ENCODE results near the gene GRK4.
"Not testable (repeated sequence)": the region's sequence is repeated elsewhere in the genome, so short reads cannot be mapped to it uniquely, and the experiment has no call there.

GRK4 gene

GRCh38 chr4:2963175-2963965 lies at the start of gene GRK4, which contains the start of gene NOP14:
GRK4 (plus strand) TSS chr4:2963571; CDS start chr4:2964071, 500 bp downstream.
NOP14 (minus strand) TSS chr4:2963406; CDS start chr4:2963319, 87 bp downstream.
- no peaks in the 10 kb centered on the region for H3K9me3 ChIP-seq (ENCODE audit: control insufficient read depth, low read depth, low read length)
- H3K27me3 ChIP-seq (ENCODE audit: control insufficient read depth, insufficient read depth, low read length): peaks cover 12% of the 10 kb centered on the region
- H3K27ac ChIP-seq (ENCODE audit: low read length): peak within 1 kb of the TSS; percentile 63
- peaks cover 2% of the 10 kb centered on the region for H3K36me3 ChIP-seq (ENCODE audit: control insufficient read depth, low read depth, low read length)
- H3K9ac ChIP-seq (ENCODE audit: low read length): peak within 1 kb of the TSS; percentile 92
- H3K4me3 ChIP-seq (ENCODE audit: low read length): peak within 1 kb of the TSS; percentile 90
- H3K4me1 ChIP-seq (ENCODE audit: control insufficient read depth, low read depth, low read length): peaks cover 3% of the 10 kb centered on the region

- no peak overlapping the region for H3K4me3 ChIP-seq (ENCODE audit: low read length)
- peaks cover 20% of the 10 kb centered on the region for H3K36me3 ChIP-seq (ENCODE audit: control insufficient read depth, low read depth, low read length)
- H3K27me3 ChIP-seq (ENCODE audit: control insufficient read depth, insufficient read depth, low read length): no peaks in the 10 kb centered on the region
- no peak overlapping the region for H3K27ac ChIP-seq (ENCODE audit: low read length)
- H3K9ac ChIP-seq (ENCODE audit: low read length): no peak overlapping the region
- no peaks in the 10 kb centered on the region for H3K4me1 ChIP-seq (ENCODE audit: control insufficient read depth, low read depth, low read length)
- no peaks in the 10 kb centered on the region for H3K9me3 ChIP-seq (ENCODE audit: control insufficient read depth, low read depth, low read length)
Measured at GRCh38 chr4:2914256-2915126, 48.9 kb upstream of the GRK4 start.

DNA sequence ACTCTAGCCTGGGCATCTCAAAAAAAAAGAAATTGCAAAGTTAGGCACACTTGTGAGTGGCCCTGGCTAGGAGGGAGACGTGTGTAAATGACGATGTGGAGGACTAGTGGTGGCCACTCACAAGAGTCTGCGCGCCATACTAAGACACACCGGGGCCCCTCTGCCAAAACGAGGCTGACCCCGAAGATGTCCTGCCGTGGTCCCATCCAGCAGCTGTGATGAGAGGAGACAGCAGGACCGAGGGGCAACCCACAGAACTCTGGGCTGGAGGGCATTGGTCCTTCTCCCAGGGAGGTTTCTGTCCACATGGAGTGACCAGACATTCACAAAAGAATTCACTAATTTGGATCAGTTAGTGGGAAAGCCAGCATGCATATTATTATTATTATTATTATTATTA lies 47.6 kb upstream of the GRK4 start:
- H3K27me3 ChIP-seq (ENCODE audit: control insufficient read depth, insufficient read depth, low read length): no peaks in the 10 kb centered on the region
- no peaks in the 10 kb centered on the region for H3K4me1 ChIP-seq (ENCODE audit: control insufficient read depth, low read depth, low read length)
- H3K4me3 ChIP-seq (ENCODE audit: low read length): no peak overlapping the region
- peaks cover 18% of the 10 kb centered on the region for H3K36me3 ChIP-seq (ENCODE audit: control insufficient read depth, low read depth, low read length)
- H3K9me3 ChIP-seq (ENCODE audit: control insufficient read depth, low read depth, low read length): peaks cover 7% of the 10 kb centered on the region
- H3K9ac ChIP-seq (ENCODE audit: low read length): no peak overlapping the region
- no peak overlapping the region for H3K27ac ChIP-seq (ENCODE audit: low read length)

- not testable (repeated sequence) for H3K27ac ChIP-seq (ENCODE audit: low read length)
- H3K36me3 ChIP-seq (ENCODE audit: control insufficient read depth, low read depth, low read length): peaks cover 12% of the 10 kb centered on the region
Measured at GRCh38 chr4:2916696-2917095, 46.7 kb upstream of the GRK4 start.

GRCh38 chr4:2918300-2918699 lies 45.1 kb upstream of the GRK4 start:
- H3K27ac ChIP-seq (ENCODE audit: low read length); H3K27me3 ChIP-seq (ENCODE audit: control insufficient read depth, insufficient read depth, low read length); H3K4me3 ChIP-seq (ENCODE audit: low read length); H3K4me1 ChIP-seq (ENCODE audit: control insufficient read depth, low read depth, low read length); H3K9ac ChIP-seq (ENCODE audit: low read length); H3K9me3 ChIP-seq (ENCODE audit: control insufficient read depth, low read depth, low read length); H3K36me3 ChIP-seq (ENCODE audit: control insufficient read depth, low read depth, low read length): not testable (repeated sequence)

More at GRCh38 chr4:2916696-2917095, 46.7 kb upstream of the GRK4 start:
- H3K9me3 ChIP-seq (ENCODE audit: control insufficient read depth, low read depth, low read length); H3K4me3 ChIP-seq (ENCODE audit: low read length); H3K4me1 ChIP-seq (ENCODE audit: control insufficient read depth, low read depth, low read length); H3K27me3 ChIP-seq (ENCODE audit: control insufficient read depth, insufficient read depth, low read length); H3K9ac ChIP-seq (ENCODE audit: low read length): not testable (repeated sequence)

DNA sequence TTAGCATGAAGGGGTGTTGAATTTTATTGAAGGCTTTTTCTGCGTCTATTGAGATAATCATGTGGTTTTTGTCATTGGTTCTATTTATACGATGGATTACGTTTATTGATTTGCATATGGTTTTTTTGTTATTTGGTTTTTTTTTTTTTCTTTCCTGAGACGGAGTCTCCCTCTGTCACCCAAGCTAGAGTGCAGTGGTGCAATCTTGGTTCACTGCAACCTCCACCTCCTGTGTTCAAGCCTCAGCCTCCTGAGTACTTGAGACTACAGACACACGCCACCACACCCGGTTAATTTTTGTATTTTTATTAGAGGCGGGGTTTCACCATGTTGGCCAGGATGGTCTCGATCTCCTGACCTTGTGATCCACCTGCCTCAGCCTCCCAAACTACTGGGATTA lies 44.7 kb upstream of the GRK4 start:
- not testable (repeated sequence) for H3K27ac ChIP-seq (ENCODE audit: low read length); H3K36me3 ChIP-seq (ENCODE audit: control insufficient read depth, low read depth, low read length); H3K27me3 ChIP-seq (ENCODE audit: control insufficient read depth, insufficient read depth, low read length)

DNA sequence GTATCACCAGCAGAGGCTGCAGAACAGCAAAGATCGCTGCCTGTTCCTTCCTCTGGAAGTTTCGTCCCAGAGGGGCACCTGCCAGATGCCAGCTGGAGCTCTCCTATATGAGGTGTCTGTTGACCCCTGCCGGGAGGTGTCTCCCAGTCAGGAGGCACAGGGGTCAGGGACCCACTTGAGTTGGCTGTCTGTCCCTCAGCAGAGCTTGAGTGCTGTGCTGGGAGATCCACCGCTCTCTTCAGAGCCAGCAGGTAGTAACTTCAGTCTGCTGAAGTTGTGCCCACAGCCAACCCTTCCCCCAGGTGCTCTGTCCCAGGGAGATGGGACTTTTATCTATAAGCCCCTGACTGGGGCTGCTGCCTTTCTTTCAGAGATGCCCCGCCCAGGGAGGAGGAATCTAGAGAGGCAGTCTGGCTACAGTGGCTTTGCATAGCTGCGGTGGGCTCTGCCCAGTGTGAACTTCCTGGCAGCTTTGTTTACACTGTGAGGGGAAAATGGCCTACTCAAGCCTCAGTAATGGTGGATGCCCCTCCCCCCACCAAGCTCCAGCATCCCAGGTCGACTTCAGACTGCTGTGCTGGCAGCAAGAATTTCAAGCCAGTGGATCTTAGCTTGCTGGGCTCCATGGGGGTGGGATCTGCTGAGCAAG lies 40.8 kb upstream of the GRK4 start:
- not testable (repeated sequence) for H3K9me3 ChIP-seq (ENCODE audit: control insufficient read depth, low read depth, low read length); H3K4me3 ChIP-seq (ENCODE audit: low read length); H3K36me3 ChIP-seq (ENCODE audit: control insufficient read depth, low read depth, low read length); H3K9ac ChIP-seq (ENCODE audit: low read length); H3K27me3 ChIP-seq (ENCODE audit: control insufficient read depth, insufficient read depth, low read length); H3K27ac ChIP-seq (ENCODE audit: low read length)
- peaks cover 18% of the 10 kb centered on the region for H3K4me1 ChIP-seq (ENCODE audit: control insufficient read depth, low read depth, low read length)

More for the DNA sequence above, 44.7 kb upstream of the GRK4 start:
- H3K9me3 ChIP-seq (ENCODE audit: control insufficient read depth, low read depth, low read length); H3K9ac ChIP-seq (ENCODE audit: low read length); H3K4me3 ChIP-seq (ENCODE audit: low read length); H3K4me1 ChIP-seq (ENCODE audit: control insufficient read depth, low read depth, low read length): not testable (repeated sequence)

DNA sequence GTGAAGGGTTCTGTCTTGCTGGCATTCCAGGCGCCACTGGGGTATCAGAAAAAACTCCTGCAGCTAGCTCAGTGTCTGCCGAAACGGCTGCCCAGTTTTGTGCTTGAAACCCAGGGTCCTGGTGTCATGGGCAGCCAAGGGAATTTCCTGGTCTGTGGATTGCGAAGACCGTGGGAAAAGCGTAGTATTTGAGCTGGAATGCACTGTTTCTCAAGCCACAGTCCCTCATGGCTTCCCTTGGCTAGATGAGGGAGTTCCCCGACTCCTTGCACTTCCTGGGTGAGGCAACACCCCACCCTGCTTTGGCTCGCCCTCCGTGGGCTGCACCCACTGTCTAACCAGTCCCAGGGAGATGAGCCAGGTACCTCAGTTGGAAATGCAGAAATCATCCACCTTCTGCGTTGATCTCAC lies 40.2 kb upstream of the GRK4 start:
- no peaks in the 10 kb centered on the region for H3K27me3 ChIP-seq (ENCODE audit: control insufficient read depth, insufficient read depth, low read length)
- peaks cover 7% of the 10 kb centered on the region for H3K9me3 ChIP-seq (ENCODE audit: control insufficient read depth, low read depth, low read length)
- no peaks in the 10 kb centered on the region for H3K36me3 ChIP-seq (ENCODE audit: control insufficient read depth, low read depth, low read length)
- peaks cover 18% of the 10 kb centered on the region for H3K4me1 ChIP-seq (ENCODE audit: control insufficient read depth, low read depth, low read length)
- no peak overlapping the region for H3K4me3 ChIP-seq (ENCODE audit: low read length)
- H3K27ac ChIP-seq (ENCODE audit: low read length): no peak overlapping the region
- no peak overlapping the region for H3K9ac ChIP-seq (ENCODE audit: low read length)

DNA sequence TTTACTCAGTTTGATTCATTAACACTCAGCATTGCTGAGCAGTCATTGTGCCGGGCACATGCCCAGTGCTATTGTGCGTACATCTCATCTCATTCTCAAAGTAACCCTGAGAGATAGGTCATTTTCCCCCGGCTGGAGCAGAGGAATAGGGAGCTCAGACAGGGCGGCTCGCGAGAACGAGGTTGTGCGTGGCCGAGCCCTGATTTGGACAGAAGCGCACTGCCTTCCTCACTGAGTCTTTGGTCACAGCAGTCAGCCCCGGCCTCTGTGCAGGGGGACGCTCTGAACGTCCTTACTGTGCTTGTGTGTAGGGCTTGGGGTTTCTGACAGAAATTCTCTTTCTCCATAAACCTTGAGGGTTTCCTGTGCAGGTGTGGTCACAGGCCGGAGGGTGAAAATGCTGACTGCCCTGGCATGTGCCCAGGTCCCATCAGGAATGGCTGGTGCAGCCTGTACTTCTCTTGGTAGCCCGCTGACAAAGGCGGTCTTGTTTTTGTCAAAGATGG lies 39.6 kb upstream of the GRK4 start:
- Histone ChIP-seq H3K9me3 (ENCODE audit: control insufficient read depth, low read depth, low read length) (peaks cover 7% of the 10 kb centered on the region), H3K4me1 (ENCODE audit: control insufficient read depth, low read depth, low read length) (peaks cover 18% of the 10 kb centered on the region), H3K9ac (ENCODE audit: low read length) (no peak overlapping the region), H3K27ac (ENCODE audit: low read length) (no peak overlapping the region), H3K4me3 (ENCODE audit: low read length) (no peak overlapping the region), H3K27me3 (ENCODE audit: control insufficient read depth, insufficient read depth, low read length) (no peaks in the 10 kb centered on the region), H3K36me3 (ENCODE audit: control insufficient read depth, low read depth, low read length) (no peaks in the 10 kb centered on the region)

DNA sequence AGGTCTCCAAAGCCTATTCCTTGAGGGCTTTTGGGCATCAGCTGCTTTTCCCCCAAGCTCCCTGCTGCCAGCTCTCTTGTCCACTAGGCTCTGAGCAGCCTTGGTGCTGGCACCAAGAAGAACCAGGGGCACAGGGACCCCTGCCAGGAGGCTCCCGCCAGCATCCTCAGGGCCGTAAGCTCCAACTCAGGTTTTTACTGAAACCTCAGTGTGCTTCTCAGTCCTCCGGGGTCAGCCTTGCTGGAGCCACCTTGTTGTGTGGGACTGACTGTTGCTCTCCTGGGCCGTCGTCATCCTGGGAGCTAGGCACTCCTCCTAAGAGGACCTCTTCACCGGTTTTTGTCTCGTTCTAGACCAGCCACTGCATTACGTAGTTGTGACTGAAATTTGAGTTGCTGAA lies 39.1 kb upstream of the GRK4 start:
- Histone ChIP-seq H3K4me1 (ENCODE audit: control insufficient read depth, low read depth, low read length) (peaks cover 18% of the 10 kb centered on the region), H3K9me3 (ENCODE audit: control insufficient read depth, low read depth, low read length) (peaks cover 7% of the 10 kb centered on the region), H3K9ac (ENCODE audit: low read length) (no peak overlapping the region), H3K27ac (ENCODE audit: low read length) (no peak overlapping the region), H3K4me3 (ENCODE audit: low read length) (no peak overlapping the region), H3K27me3 (ENCODE audit: control insufficient read depth, insufficient read depth, low read length) (no peaks in the 10 kb centered on the region), H3K36me3 (ENCODE audit: control insufficient read depth, low read depth, low read length) (peaks cover 3% of the 10 kb centered on the region)

DNA sequence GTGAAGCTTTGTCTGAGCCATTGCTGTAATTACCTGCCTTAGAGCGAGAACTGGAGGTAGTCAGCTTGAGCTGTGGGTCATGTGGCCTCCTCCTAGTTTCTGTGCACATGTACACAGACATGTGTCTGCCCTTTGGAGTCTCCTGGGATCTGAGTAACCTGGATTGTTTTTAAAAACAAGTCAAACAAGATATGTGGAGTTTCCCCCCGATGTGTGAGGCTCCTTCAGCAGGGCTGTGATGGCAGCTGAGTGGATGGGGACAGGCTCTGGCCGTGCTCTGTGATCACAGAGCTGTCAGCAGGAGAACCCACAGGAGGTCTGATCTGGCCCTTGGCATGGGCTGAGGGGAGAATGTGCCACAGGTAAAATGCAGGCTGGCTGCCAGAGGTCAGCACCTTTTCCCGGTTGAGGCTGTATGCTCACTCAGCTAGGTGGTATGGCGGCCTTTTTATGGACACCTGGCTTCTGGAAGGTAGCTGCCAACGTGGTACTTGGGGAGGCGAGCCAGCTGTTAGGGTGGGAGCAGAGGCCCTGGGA lies 38.5 kb upstream of the GRK4 start:
- Histone ChIP-seq H3K27me3 (ENCODE audit: control insufficient read depth, insufficient read depth, low read length) (no peaks in the 10 kb centered on the region), H3K27ac (ENCODE audit: low read length) (no peak overlapping the region), H3K4me3 (ENCODE audit: low read length) (no peak overlapping the region), H3K9ac (ENCODE audit: low read length) (no peak overlapping the region), H3K36me3 (ENCODE audit: control insufficient read depth, low read depth, low read length) (peaks cover 5% of the 10 kb centered on the region), H3K4me1 (ENCODE audit: control insufficient read depth, low read depth, low read length) (peaks cover 18% of the 10 kb centered on the region), H3K9me3 (ENCODE audit: control insufficient read depth, low read depth, low read length) (peaks cover 5% of the 10 kb centered on the region)

Measured in iPS-18a (cell line).